SU-DHL-6 (cell line): ENCODE data around the gene FUT1.

Experiments
- H2AFZ ChIP-seq: fragments of 200-600 bp; sonication (generic); 2 replicates; pipeline ENCODE4 v1.6.1; 2014; ENCODE audit warnings: low read depth, mild to moderate bottlenecking, moderate library complexity, mixed read lengths, antibody characterized with exemption, low read length; ENCODE audit not compliant: severe bottlenecking
- H3F3A ChIP-seq: fragments of 200-600 bp; shearing (Covaris generic); 2 replicates; pipeline ENCODE4 v1.6.0; 2016; ENCODE audit warnings: antibody characterized with exemption, mild to moderate bottlenecking; ENCODE audit not compliant: insufficient read depth
- H3K27ac ChIP-seq: fragments of 200-600 bp; sonication (generic); 2 replicates; pipeline ENCODE4 v1.5.1; 2016; ENCODE audit warnings: low read depth, mild to moderate bottlenecking, low read length, moderate library complexity, mixed read lengths
- H3K27me3 ChIP-seq: fragments of 200-600 bp; sonication (generic), shearing (Covaris generic); 2 replicates; pipeline ENCODE4 v1.6.0; 2014; ENCODE audit warnings: mild to moderate bottlenecking, low read length
- H3K36me3 ChIP-seq: fragments of 200-600 bp; sonication (generic); 2 replicates; pipeline ENCODE4 v1.6.1; 2014; ENCODE audit warnings: mild to moderate bottlenecking, low read length, mixed read lengths
- H3K4me2 ChIP-seq: fragments of 300-600, 200-600 bp; shearing (Covaris generic), sonication (generic); 2 replicates; pipeline ENCODE4 v1.6.0; 2014; ENCODE audit warnings: low read length, low read depth, mild to moderate bottlenecking; ENCODE audit not compliant: poor library complexity, severe bottlenecking
- H3K4me3 ChIP-seq: fragments of 200-600 bp; sonication (generic); 2 replicates; pipeline ENCODE4 v1.5.1; 2014; ENCODE audit warnings: antibody characterized with exemption, low read length, mild to moderate bottlenecking, mixed read lengths; ENCODE audit not compliant: insufficient read depth, poor library complexity, severe bottlenecking
- H3K79me2 ChIP-seq: fragments of 200-600 bp; sonication (generic); 2 replicates; pipeline ENCODE4 v1.6.1; 2014; ENCODE audit warnings: mild to moderate bottlenecking, low read length, moderate library complexity; ENCODE audit not compliant: insufficient read depth
- H3K9ac ChIP-seq: fragments of 200-600 bp; sonication (generic); 2 replicates; pipeline ENCODE4 v1.7.0; 2014; ENCODE audit warnings: mild to moderate bottlenecking, low read length
- H3K9me2 ChIP-seq: fragments of 200-600 bp; sonication (generic); replicated peaks from 2 replicates; pipeline ENCODE4 v1.6.1; 2014; ENCODE audit warnings: low read length; ENCODE audit not compliant: insufficient read depth
- H3K9me3 ChIP-seq: fragments of 200-600 bp; sonication (generic); 2 replicates; pipeline ENCODE4 v1.6.1; 2014; ENCODE audit warnings: low read length, mixed read lengths; ENCODE audit not compliant: insufficient read depth
- H4K20me1 ChIP-seq: fragments of 200-600 bp; sonication (generic); 2 replicates; pipeline ENCODE4 v1.6.1; 2014; ENCODE audit warnings: low read depth, mild to moderate bottlenecking, antibody characterized with exemption, low read length, moderate library complexity, mixed read lengths
- CTCF ChIP-seq: fragments of 200-600 bp; sonication (generic); IDR thresholded peaks from one replicate; pipeline ENCODE4 v1.5.1; 2017; ENCODE audit warnings: antibody characterized with exemption, mild to moderate bottlenecking, low read length, moderate library complexity; ENCODE audit not compliant: insufficient read depth, poor library complexity, severe bottlenecking
- EZH2phosphoT487 ChIP-seq: fragments of 200-600 bp; sonication (generic), shearing (Covaris generic); conservative IDR thresholded peaks from 2 replicates; pipeline ENCODE4 v1.6.1; 2018; ENCODE audit warnings: mild to moderate bottlenecking, antibody characterized with exemption, low read length, moderate library complexity, mixed read lengths

Gene FUT1

GRCh38 chr19:48756686-48757085, 4.2 kb upstream of the FUT1 start:
- TF ChIP-seq EZH2phosphoT487 (no peak), CTCF (no peak)
- Histone ChIP-seq H2AFZ (no peak overlapping the region), H3F3A (no peaks in the 10 kb centered on the region), H3K36me3 (no peaks in the 10 kb centered on the region), H3K27me3 (no peaks in the 10 kb centered on the region), H3K9me3 (no peaks in the 10 kb centered on the region), H4K20me1 (no peaks in the 10 kb centered on the region), H3K4me3 (no peak overlapping the region), H3K79me2 (no peaks in the 10 kb centered on the region), H3K27ac (no peak overlapping the region), H3K9me2 (no peaks in the 10 kb centered on the region), H3K9ac (no peak overlapping the region), H3K4me2 (no peak overlapping the region)

GRCh38 chr19:48756212-48756611, 3.8 kb upstream of the FUT1 start:
- Histone ChIP-seq H3K27ac (no peak overlapping the region), H3K79me2 (no peaks in the 10 kb centered on the region), H3K36me3 (no peaks in the 10 kb centered on the region), H3K4me3 (no peak overlapping the region), H2AFZ (no peak overlapping the region), H4K20me1 (no peaks in the 10 kb centered on the region), H3K9me3 (no peaks in the 10 kb centered on the region), H3K4me2 (no peak overlapping the region), H3F3A (no peaks in the 10 kb centered on the region), H3K9ac (no peak overlapping the region), H3K9me2 (no peaks in the 10 kb centered on the region), H3K27me3 (no peaks in the 10 kb centered on the region)
- no peak for TF ChIP-seq EZH2phosphoT487
- no peak for TF ChIP-seq CTCF

- no peak overlapping the region for H3K4me2 ChIP-seq
- no peaks in the 10 kb centered on the region for H3K36me3 ChIP-seq
- no peak overlapping the region for H3K9ac ChIP-seq
- no peaks in the 10 kb centered on the region for H3K79me2 ChIP-seq
- H3K9me2 ChIP-seq: no peaks in the 10 kb centered on the region
- no peaks in the 10 kb centered on the region for H3F3A ChIP-seq
- H2AFZ ChIP-seq: no peak overlapping the region
- no peaks in the 10 kb centered on the region for H3K27me3 ChIP-seq
- H4K20me1 ChIP-seq: no peaks in the 10 kb centered on the region
- H3K4me3 ChIP-seq: no peak overlapping the region
- H3K27ac ChIP-seq: no peak overlapping the region
- TF ChIP-seq CTCF: no peak
- TF ChIP-seq EZH2phosphoT487: no peak
- no peaks in the 10 kb centered on the region for H3K9me3 ChIP-seq
Measured at GRCh38 chr19:48755787-48756186, 3.3 kb upstream of the FUT1 start.
